Measurements from ENCODE around the gene CLCN7.

CLCN7 gene

GRCh38 chr16:1420111-1420539 lies 54.7 kb downstream of the CLCN7 start:
- Histone ChIP-seq H3K27ac (ENCODE audit: low read length) (no peak overlapping the region), H3K36me3 (ENCODE audit: control insufficient read depth, insufficient read depth, low read length) (no peaks in the 10 kb centered on the region; the same call in 1 of the 2 replicates), H3K9me3 (ENCODE audit: control insufficient read depth, insufficient read depth, low read length) (no peaks in the 10 kb centered on the region), H3K4me1 (ENCODE audit: control insufficient read depth, insufficient read depth, low read length) (no peaks in the 10 kb centered on the region), H3K27me3 (ENCODE audit: control insufficient read depth, insufficient read depth, low read length) (no peaks in the 10 kb centered on the region), H3K4me3 (ENCODE audit: low read length) (peak overlapping the region; percentile 77)
- DNase-seq (ENCODE audit: low read depth, low spot score), result no peak
- WGBS (ENCODE audit: insufficient coverage, insufficient read length), result no CpG with 5 or more reads among the region's 22 CpGs

DNA sequence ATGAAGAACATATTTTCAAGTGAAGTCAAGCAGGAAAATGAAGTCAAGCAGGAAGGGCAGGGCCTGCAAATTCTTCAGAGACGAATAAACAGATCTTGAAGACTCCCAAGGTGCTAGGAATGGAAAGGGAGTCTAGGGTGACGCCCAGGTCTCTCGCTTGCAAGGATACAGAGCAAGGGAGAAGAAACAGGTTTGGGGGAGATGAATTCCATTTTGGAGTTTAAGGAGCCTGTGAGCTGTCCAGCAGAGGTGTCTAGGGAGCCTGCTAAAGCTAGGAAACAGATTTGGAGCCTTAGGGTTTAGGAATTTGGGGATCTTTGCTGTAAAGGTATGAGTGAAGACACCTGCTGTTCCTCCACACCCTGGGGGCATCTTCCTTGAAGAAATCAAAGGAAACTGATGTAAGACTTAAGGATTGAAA lies 58.3 kb downstream of the CLCN7 start:
- H3K4me1 ChIP-seq (ENCODE audit: control insufficient read depth, insufficient read depth, low read length), result no peaks in the 10 kb centered on the region
- DNase-seq (ENCODE audit: low read depth, low spot score), result no peak
- no peaks in the 10 kb centered on the region for H3K27me3 ChIP-seq (ENCODE audit: control insufficient read depth, insufficient read depth, low read length)
- no CpG with 5 or more reads among the region's 3 CpGs for WGBS (ENCODE audit: insufficient coverage, insufficient read length)
- H3K9me3 ChIP-seq (ENCODE audit: control insufficient read depth, insufficient read depth, low read length), result no peaks in the 10 kb centered on the region
- H3K4me3 ChIP-seq (ENCODE audit: low read length), result no peak overlapping the region
- H3K36me3 ChIP-seq (ENCODE audit: control insufficient read depth, insufficient read depth, low read length), result no peaks in the 10 kb centered on the region; the same call in 1 of the 2 replicates
- no peak overlapping the region for H3K27ac ChIP-seq (ENCODE audit: low read length)

- H3K4me1 ChIP-seq (ENCODE audit: control insufficient read depth, insufficient read depth, low read length), result no peaks in the 10 kb centered on the region
- no CpG with 5 or more reads among the region's 72 CpGs for WGBS (ENCODE audit: insufficient coverage, insufficient read length)
Observed at GRCh38 chr16:1414532-1415260, 60.1 kb downstream of the CLCN7 start, which contains the start of gene UNKL. TSS of gene UNKL (minus strand) at chr16:1414704. CDS start at chr16:1414691, 13 bp downstream.

GRCh38 chr16:1413684-1414531 lies 60.9 kb downstream of the CLCN7 start:
- no peaks in the 10 kb centered on the region for H3K9me3 ChIP-seq (ENCODE audit: control insufficient read depth, insufficient read depth, low read length)
- H3K4me3 ChIP-seq (ENCODE audit: low read length), result peak overlapping the region; percentile 81; the same call in 1 of the 2 replicates
- no peak overlapping the region for H3K27ac ChIP-seq (ENCODE audit: low read length)
- no peaks in the 10 kb centered on the region for H3K4me1 ChIP-seq (ENCODE audit: control insufficient read depth, insufficient read depth, low read length)
- WGBS (ENCODE audit: insufficient coverage, insufficient read length), result no CpG with 5 or more reads among the region's 85 CpGs
- DNase-seq (ENCODE audit: low read depth, low spot score), result peak; percentile 43
- no peaks in the 10 kb centered on the region for H3K27me3 ChIP-seq (ENCODE audit: control insufficient read depth, insufficient read depth, low read length)
- no peaks in the 10 kb centered on the region; the same call in 1 of the 2 replicates for H3K36me3 ChIP-seq (ENCODE audit: control insufficient read depth, insufficient read depth, low read length)

More at GRCh38 chr16:1414532-1415260, 60.1 kb downstream of the CLCN7 start, which contains the start of gene UNKL:
- Histone ChIP-seq H3K36me3 (ENCODE audit: control insufficient read depth, insufficient read depth, low read length) (no peaks in the 10 kb centered on the region; the same call in 1 of the 2 replicates), H3K9me3 (ENCODE audit: control insufficient read depth, insufficient read depth, low read length) (no peaks in the 10 kb centered on the region), H3K27ac (ENCODE audit: low read length) (no peak within 1 kb of the TSS), H3K4me3 (ENCODE audit: low read length) (peak within 1 kb of the TSS; percentile 81; the same call in 1 of the 2 replicates), H3K27me3 (ENCODE audit: control insufficient read depth, insufficient read depth, low read length) (no peaks in the 10 kb centered on the region)
- DNase-seq (ENCODE audit: low read depth, low spot score), result no peak

- Histone ChIP-seq H3K9me3 (ENCODE audit: control insufficient read depth, insufficient read depth, low read length) (no peaks in the 10 kb centered on the region), H3K27me3 (ENCODE audit: control insufficient read depth, insufficient read depth, low read length) (no peaks in the 10 kb centered on the region), H3K4me1 (ENCODE audit: control insufficient read depth, insufficient read depth, low read length) (no peaks in the 10 kb centered on the region; the same call in 1 of the 2 replicates), H3K27ac (ENCODE audit: low read length) (no peak overlapping the region), H3K4me3 (ENCODE audit: low read length) (no peak overlapping the region), H3K36me3 (ENCODE audit: control insufficient read depth, insufficient read depth, low read length) (no peaks in the 10 kb centered on the region)
- WGBS (ENCODE audit: insufficient coverage, insufficient read length), result no CpG with 5 or more reads among the region's 2 CpGs
- DNase-seq (ENCODE audit: low read depth, low spot score), result no peak
Observed at GRCh38 chr16:1412847-1413246, 62.0 kb downstream of the CLCN7 start.

GRCh38 chr16:1408171-1408837 lies 66.5 kb downstream of the CLCN7 start:
- H3K27ac ChIP-seq (ENCODE audit: low read length), result no peak overlapping the region
- no peaks in the 10 kb centered on the region for H3K36me3 ChIP-seq (ENCODE audit: control insufficient read depth, insufficient read depth, low read length)
- no CpG with 5 or more reads among the region's 42 CpGs for WGBS (ENCODE audit: insufficient coverage, insufficient read length)
- DNase-seq (ENCODE audit: low read depth, low spot score), result peak; percentile 29
- no peaks in the 10 kb centered on the region for H3K9me3 ChIP-seq (ENCODE audit: control insufficient read depth, insufficient read depth, low read length)
- peak overlapping the region; percentile 87 for H3K4me3 ChIP-seq (ENCODE audit: low read length)
- no peaks in the 10 kb centered on the region; the same call in 1 of the 2 replicates for H3K4me1 ChIP-seq (ENCODE audit: control insufficient read depth, insufficient read depth, low read length)
- H3K27me3 ChIP-seq (ENCODE audit: control insufficient read depth, insufficient read depth, low read length), result no peaks in the 10 kb centered on the region

GRCh38 chr16:1407753-1408152 lies 67.1 kb downstream of the CLCN7 start:
- WGBS (ENCODE audit: insufficient coverage, insufficient read length), result no CpG with 5 or more reads among the region's 11 CpGs
- no peaks in the 10 kb centered on the region for H3K27me3 ChIP-seq (ENCODE audit: control insufficient read depth, insufficient read depth, low read length)
- no peak overlapping the region for H3K4me3 ChIP-seq (ENCODE audit: low read length)
- no peak overlapping the region for H3K27ac ChIP-seq (ENCODE audit: low read length)
- H3K9me3 ChIP-seq (ENCODE audit: control insufficient read depth, insufficient read depth, low read length), result no peaks in the 10 kb centered on the region
- DNase-seq (ENCODE audit: low read depth, low spot score), result no peak
- H3K36me3 ChIP-seq (ENCODE audit: control insufficient read depth, insufficient read depth, low read length), result peaks cover 3% of the 10 kb centered on the region
- no peaks in the 10 kb centered on the region; the same call in 1 of the 2 replicates for H3K4me1 ChIP-seq (ENCODE audit: control insufficient read depth, insufficient read depth, low read length)

- no peak for DNase-seq (ENCODE audit: low read depth, low spot score)
- Histone ChIP-seq H3K4me1 (ENCODE audit: control insufficient read depth, insufficient read depth, low read length) (no peaks in the 10 kb centered on the region; the same call in 1 of the 2 replicates), H3K27ac (ENCODE audit: low read length) (no peak overlapping the region), H3K27me3 (ENCODE audit: control insufficient read depth, insufficient read depth, low read length) (no peaks in the 10 kb centered on the region), H3K36me3 (ENCODE audit: control insufficient read depth, insufficient read depth, low read length) (peaks cover 10% of the 10 kb centered on the region), H3K9me3 (ENCODE audit: control insufficient read depth, insufficient read depth, low read length) (no peaks in the 10 kb centered on the region), H3K4me3 (ENCODE audit: low read length) (no peak overlapping the region)
- WGBS (ENCODE audit: insufficient coverage, insufficient read length), result no CpG with 5 or more reads among the region's 14 CpGs
Observed at GRCh38 chr16:1403733-1404132, 71.1 kb downstream of the CLCN7 start.

- Histone ChIP-seq H3K9me3 (ENCODE audit: control insufficient read depth, insufficient read depth, low read length) (no peaks in the 10 kb centered on the region), H3K4me1 (ENCODE audit: control insufficient read depth, insufficient read depth, low read length) (no peaks in the 10 kb centered on the region), H3K27me3 (ENCODE audit: control insufficient read depth, insufficient read depth, low read length) (no peaks in the 10 kb centered on the region), H3K36me3 (ENCODE audit: control insufficient read depth, insufficient read depth, low read length) (peaks cover 10% of the 10 kb centered on the region), H3K4me3 (ENCODE audit: low read length) (no peak overlapping the region), H3K27ac (ENCODE audit: low read length) (no peak overlapping the region)
- no peak for DNase-seq (ENCODE audit: low read depth, low spot score)
- WGBS (ENCODE audit: insufficient coverage, insufficient read length), result no CpG with 5 or more reads among the region's 22 CpGs
Observed at GRCh38 chr16:1403036-1403435, 71.8 kb downstream of the CLCN7 start.

DNA sequence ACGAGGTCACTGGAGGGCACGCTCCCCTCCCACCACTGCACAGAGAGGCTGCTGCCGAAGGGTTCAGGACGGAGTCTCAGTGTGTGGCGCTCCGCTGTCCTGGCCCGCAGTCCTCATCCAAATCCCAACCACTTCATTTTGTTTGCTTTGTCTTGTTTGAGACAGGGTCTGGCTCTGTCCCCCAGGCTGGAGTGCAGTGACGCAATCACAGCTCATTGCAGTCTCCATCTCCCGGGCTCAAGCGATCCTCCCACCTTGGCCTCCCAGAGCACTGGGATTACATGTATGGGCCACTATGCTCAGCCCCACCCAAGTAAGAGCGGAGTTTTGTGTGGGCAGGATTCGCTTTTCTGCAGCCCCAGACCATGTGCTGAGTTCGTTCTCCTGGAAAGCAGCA lies 73.1 kb downstream of the CLCN7 start:
- Histone ChIP-seq H3K9me3 (ENCODE audit: control insufficient read depth, insufficient read depth, low read length) (no peaks in the 10 kb centered on the region), H3K4me1 (ENCODE audit: control insufficient read depth, insufficient read depth, low read length) (no peaks in the 10 kb centered on the region), H3K27ac (ENCODE audit: low read length) (no peak overlapping the region), H3K27me3 (ENCODE audit: control insufficient read depth, insufficient read depth, low read length) (no peaks in the 10 kb centered on the region), H3K4me3 (ENCODE audit: low read length) (no peak overlapping the region), H3K36me3 (ENCODE audit: control insufficient read depth, insufficient read depth, low read length) (peaks cover 10% of the 10 kb centered on the region)
- no CpG with 5 or more reads among the region's 13 CpGs for whole genome bisulfite sequencing (ENCODE audit: insufficient coverage, insufficient read length)
- no peak for DNase-seq (ENCODE audit: low read depth, low spot score)

All from iPS DF 6.9 (cell line).